ENCODE data around the gene IL36B.

The IL36B gene

GRCh38 chr2:113000436-113000835 is 52.2 kb downstream of the IL36B start:
- Histone ChIP-seq H3K4me3 (ENCODE audit: low read length) (no peak overlapping the region), H3K79me2 (ENCODE audit: control insufficient read depth, low read length) (no peaks in the 10 kb centered on the region), H3K9me2 (replicated peaks; ENCODE audit: control insufficient read depth, low read length) (no peaks in the 10 kb centered on the region), H3K4me2 (ENCODE audit: low read length) (no peak overlapping the region), H3K36me3 (ENCODE audit: control insufficient read depth, low read length) (no peaks in the 10 kb centered on the region), H4K20me1 (ENCODE audit: control insufficient read depth, insufficient read depth, low read depth, low read length) (no peaks in the 10 kb centered on the region), H3F3A (ENCODE audit: control insufficient read depth, insufficient read depth) (no peaks in the 10 kb centered on the region), H3K4me1 (ENCODE audit: control insufficient read depth, low read length) (no peaks in the 10 kb centered on the region), H3K9me3 (ENCODE audit: control insufficient read depth, insufficient read depth, low read length) (peaks cover 18% of the 10 kb centered on the region), H3K27me3 (ENCODE audit: control insufficient read depth, low read length) (0 out of 2 replicates have a peak, but pooled peaks cover 2% of the 10 kb centered on the region), H3K27ac (ENCODE audit: low read depth, low read length) (no peak overlapping the region)
- TF ChIP-seq CTCF (IDR thresholded peaks at IDR 0.05; ENCODE audit: low read depth, low read length, poor library complexity, severe bottlenecking) (no peak), EZH2phosphoT487 (IDR thresholded peaks at IDR 0.05; ENCODE audit: borderline replicate concordance, low read length) (no peak)

GRCh38 chr2:112997151-112997550 is 55.5 kb downstream of the IL36B start:
- Histone ChIP-seq H3K4me1 (ENCODE audit: control insufficient read depth, low read length) (no peaks in the 10 kb centered on the region), H3K4me2 (ENCODE audit: low read length) (no peak overlapping the region), H3K4me3 (ENCODE audit: low read length) (no peak overlapping the region), H3K79me2 (ENCODE audit: control insufficient read depth, low read length) (no peaks in the 10 kb centered on the region), H3F3A (ENCODE audit: control insufficient read depth, insufficient read depth) (no peaks in the 10 kb centered on the region), H3K27ac (ENCODE audit: low read depth, low read length) (no peak overlapping the region), H3K27me3 (ENCODE audit: control insufficient read depth, low read length) (no peaks in the 10 kb centered on the region), H3K36me3 (ENCODE audit: control insufficient read depth, low read length) (no peaks in the 10 kb centered on the region), H3K9me3 (ENCODE audit: control insufficient read depth, insufficient read depth, low read length) (peaks cover 18% of the 10 kb centered on the region), H4K20me1 (ENCODE audit: control insufficient read depth, insufficient read depth, low read depth, low read length) (no peaks in the 10 kb centered on the region), H3K9me2 (replicated peaks; ENCODE audit: control insufficient read depth, low read length) (no peaks in the 10 kb centered on the region)
- TF ChIP-seq EZH2phosphoT487 (IDR thresholded peaks at IDR 0.05; ENCODE audit: borderline replicate concordance, low read length) (no peak), CTCF (IDR thresholded peaks at IDR 0.05; ENCODE audit: low read depth, low read length, poor library complexity, severe bottlenecking) (no peak)

GRCh38 chr2:112996635-112997034 is 56.0 kb downstream of the IL36B start:
- Histone ChIP-seq H3K9me3 (ENCODE audit: control insufficient read depth, insufficient read depth, low read length) (peaks cover 18% of the 10 kb centered on the region), H3K36me3 (ENCODE audit: control insufficient read depth, low read length) (no peaks in the 10 kb centered on the region), H3K9me2 (replicated peaks; ENCODE audit: control insufficient read depth, low read length) (no peaks in the 10 kb centered on the region), H3K27ac (ENCODE audit: low read depth, low read length) (no peak overlapping the region), H3K4me1 (ENCODE audit: control insufficient read depth, low read length) (no peaks in the 10 kb centered on the region), H4K20me1 (ENCODE audit: control insufficient read depth, insufficient read depth, low read depth, low read length) (no peaks in the 10 kb centered on the region), H3K27me3 (ENCODE audit: control insufficient read depth, low read length) (no peaks in the 10 kb centered on the region), H3F3A (ENCODE audit: control insufficient read depth, insufficient read depth) (no peaks in the 10 kb centered on the region), H3K4me2 (ENCODE audit: low read length) (no peak overlapping the region), H3K79me2 (ENCODE audit: control insufficient read depth, low read length) (no peaks in the 10 kb centered on the region), H3K4me3 (ENCODE audit: low read length) (no peak overlapping the region)
- TF ChIP-seq EZH2phosphoT487 (IDR thresholded peaks at IDR 0.05; ENCODE audit: borderline replicate concordance, low read length) = no peak
- no peak for TF ChIP-seq CTCF (IDR thresholded peaks at IDR 0.05; ENCODE audit: low read depth, low read length, poor library complexity, severe bottlenecking)

All from DOHH2 (cell line).